ENCODE measurements around the gene DLX4.

The DLX4 gene

GRCh38 chr17:49990331-49990730 lies 21.3 kb downstream of the DLX4 start:
- DNase-seq: no peak

GRCh38 chr17:49990921-49991320 lies 21.9 kb downstream of the DLX4 start:
- DNase-seq: no peak

GRCh38 chr17:49991409-49991808 lies 22.4 kb downstream of the DLX4 start:
- no peak for DNase-seq

- no peak for DNase-seq
Measured at GRCh38 chr17:49992191-49992932, 23.4 kb downstream of the DLX4 start.

- no peak for DNase-seq
Measured at GRCh38 chr17:49992933-49993422, 24.0 kb downstream of the DLX4 start.

- peak; percentile 32 for DNase-seq
Measured at GRCh38 chr17:49993423-49994060, 24.6 kb downstream of the DLX4 start.

- DNase-seq: no peak
Measured at GRCh38 chr17:49994085-49995054, 25.4 kb downstream of the DLX4 start.

GRCh38 chr17:49995055-49995738 lies 26.2 kb downstream of the DLX4 start, which contains the start of gene DLX3:
TSS of gene DLX3 (minus strand) at chr17:49995224. CDS start at chr17:49994998, 226 bp downstream.
- peak; percentile 32 for DNase-seq

GRCh38 chr17:49996121-49996494 lies 27.1 kb downstream of the DLX4 start:
- DNase-seq: no peak

- peak; percentile 73 for DNase-seq
Measured at GRCh38 chr17:49996495-49997300, 27.7 kb downstream of the DLX4 start.

- DNase-seq: no peak
Measured at GRCh38 chr17:49997301-49997650, 28.3 kb downstream of the DLX4 start.

- peak; percentile 90 for DNase-seq
Measured at GRCh38 chr17:49997773-49998703, 29.0 kb downstream of the DLX4 start.

GRCh38 chr17:49998836-49999511 lies 30.0 kb downstream of the DLX4 start:
- DNase-seq: no peak

- no peak for DNase-seq
Measured at GRCh38 chr17:50003911-50004310, 34.9 kb downstream of the DLX4 start.

GRCh38 chr17:50009282-50009681 lies 40.3 kb downstream of the DLX4 start:
- DNase-seq: no peak

GRCh38 chr17:50013079-50013478 lies 44.1 kb downstream of the DLX4 start:
- DNase-seq: no peak

GRCh38 chr17:50014471-50015088 lies 45.6 kb downstream of the DLX4 start:
- DNase-seq: no peak

- no peak for DNase-seq
Measured at GRCh38 chr17:50015146-50015545, 46.2 kb downstream of the DLX4 start.

- DNase-seq: no peak
Measured at GRCh38 chr17:50018909-50019308, 49.9 kb downstream of the DLX4 start.
